HEK293T (cell line): ENCODE results near the gene SLC22A5.

Experiments used
- CTCF ChIA-PET: fragments of 350-600 bp; formaldehyde crosslinking; extraction: SDS; loops from one replicate; lab custom pipeline; 2021; ENCODE audit warnings: antibody characterized with exemption, inconsistent platforms; lab: Yijun Ruan, JAX
- POLR2A ChIA-PET: fragments of 350-600 bp; formaldehyde crosslinking; extraction: SDS; loops from one replicate; lab custom pipeline; 2020; ENCODE audit warnings: antibody characterized with exemption, inconsistent platforms; lab: Yijun Ruan, JAX
- DNase-seq: peaks from one replicate; pipeline ENCODE4 v3.0.0; 2012; ENCODE audit warnings: mixed read lengths; ENCODE audit errors: extremely low spot score
- ARNT ChIP-seq: fragments of 450-650 bp; IDR thresholded peaks from 2 replicates; pipeline ENCODE4 v1.6.1; 2017; ENCODE audit warnings: mild to moderate bottlenecking
- BHLHE40 ChIP-seq: fragments of 450-650 bp; IDR thresholded peaks from 2 replicates; pipeline ENCODE4 v1.6.1; 2016; ENCODE audit warnings: mild to moderate bottlenecking, moderate library complexity, borderline replicate concordance
- CTBP1 ChIP-seq: fragments of 450-650 bp; IDR thresholded peaks from 2 replicates; pipeline ENCODE4 v1.6.1; 2016; ENCODE audit warnings: borderline replicate concordance
- ELF4 ChIP-seq: fragments of 450-650 bp; IDR thresholded peaks from 2 replicates; pipeline ENCODE4 v1.6.1; 2017; ENCODE audit warnings: antibody characterized with exemption
- FOXA1 ChIP-seq: fragments of 450-650 bp; IDR thresholded peaks from 2 replicates; pipeline ENCODE4 v1.6.1; 2016; ENCODE audit warnings: mild to moderate bottlenecking
- FOXK2 ChIP-seq: fragments of 450-650 bp; IDR thresholded peaks from 2 replicates; pipeline ENCODE4 v1.6.1; 2016; ENCODE audit warnings: mild to moderate bottlenecking
- FOXM1 ChIP-seq: fragments of 450-650 bp; IDR thresholded peaks from 2 replicates; pipeline ENCODE4 v1.6.1; 2017; ENCODE audit warnings: mild to moderate bottlenecking, borderline replicate concordance
- HDGF ChIP-seq: fragments of 450-650 bp; IDR thresholded peaks from 2 replicates; pipeline ENCODE4 v1.6.1; 2017; ENCODE audit warnings: antibody characterized with exemption, borderline replicate concordance
- L3MBTL2 ChIP-seq: fragments of 450-650 bp; conservative IDR thresholded peaks from 2 replicates; pipeline ENCODE4 v1.6.1; 2016; ENCODE audit warnings: mild to moderate bottlenecking
- LEF1 ChIP-seq: fragments of 450-650 bp; IDR thresholded peaks from 2 replicates; pipeline ENCODE4 v1.6.1; 2017; ENCODE audit warnings: mild to moderate bottlenecking, borderline replicate concordance
- NFRKB ChIP-seq: fragments of 450-650 bp; IDR thresholded peaks from 2 replicates; pipeline ENCODE4 v1.6.1; 2016; ENCODE audit warnings: mild to moderate bottlenecking, moderate library complexity
- PKNOX1 ChIP-seq: fragments of 450-650 bp; IDR thresholded peaks from 2 replicates; pipeline ENCODE4 v1.6.1; 2016
- SP1 ChIP-seq: fragments of 450-650 bp; IDR thresholded peaks from 2 replicates; pipeline ENCODE4 v1.6.1; 2017
- SUZ12 ChIP-seq: fragments of 450-650 bp; IDR thresholded peaks from 2 replicates; pipeline ENCODE4 v1.6.1; 2016; ENCODE audit warnings: mild to moderate bottlenecking
- TARDBP ChIP-seq: fragments of 450-650 bp; IDR thresholded peaks from 2 replicates; pipeline ENCODE4 v1.6.1; 2016
- ZNF384 ChIP-seq: fragments of 450-650 bp; IDR thresholded peaks from 2 replicates; pipeline ENCODE4 v1.6.1; 2016

The SLC22A5 gene

DNA sequence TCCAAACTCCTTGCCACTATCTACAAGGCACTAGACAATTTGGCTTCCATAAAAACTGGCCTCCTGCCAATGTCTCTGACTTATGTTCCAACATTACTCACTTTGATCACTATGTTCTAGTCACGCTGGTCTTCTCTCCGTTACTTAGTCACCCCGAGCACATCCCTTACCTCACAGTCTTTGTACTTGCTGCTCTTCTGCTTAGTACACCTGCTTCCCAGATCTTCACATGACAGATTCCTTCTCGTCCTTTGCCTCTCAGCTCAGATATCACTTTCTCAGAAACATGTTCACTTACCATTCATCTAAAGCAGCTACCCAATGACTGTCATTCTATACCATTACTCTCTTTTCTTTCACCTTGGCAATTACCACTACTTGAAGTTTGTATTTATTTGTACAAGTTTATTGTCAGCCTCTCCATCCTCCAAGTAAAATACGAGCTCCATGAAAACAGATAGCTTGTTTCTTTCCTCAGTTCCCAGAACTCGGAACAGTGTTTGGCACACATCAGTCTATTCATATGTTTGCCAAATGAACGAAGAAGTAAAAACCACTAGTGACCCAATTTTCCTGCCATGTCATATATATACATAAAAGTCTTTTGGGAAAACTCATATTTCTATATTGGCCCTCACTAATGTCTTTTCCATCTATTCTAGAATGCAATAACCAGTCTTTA, 5.9 kb upstream of the SLC22A5 start:
- CTCF ChIA-PET: no interaction called here
- DNase-seq: no peak
- POLR2A ChIA-PET: interaction anchor here (1.4 kb wide), 1 partner anchor 70 kb away, joined by 6 read pairs; the partner anchor contains the start of gene SLC22A4
- TF ChIP-seq ARNT (no peak), SUZ12 (no peak), HDGF (no peak), CTBP1 (no peak), ELF4 (no peak), SP1 (no peak), L3MBTL2 (no peak), NFRKB (no peak), TARDBP (no peak), BHLHE40 (no peak), PKNOX1 (no peak), LEF1 (no peak)

DNA sequence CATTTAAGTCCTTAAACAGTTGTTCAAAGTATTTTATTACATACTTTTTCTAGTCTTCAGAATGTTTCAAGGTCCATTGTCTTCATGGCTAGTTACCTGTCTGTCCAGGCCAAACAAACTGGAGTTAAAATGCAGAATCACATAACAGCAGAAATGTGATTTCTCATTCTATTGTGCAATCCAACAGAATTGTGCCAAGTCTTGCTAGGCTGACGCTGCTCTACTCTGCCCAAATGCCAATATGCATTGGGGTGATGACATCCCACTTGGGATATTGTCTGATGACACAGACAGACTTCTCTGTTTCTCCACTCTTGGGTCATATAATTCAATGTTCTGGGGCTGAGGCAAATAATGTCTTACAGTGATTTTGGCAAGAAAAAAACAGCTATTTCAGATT, 5.2 kb upstream of the SLC22A5 start:
- DNase-seq: no peak
- POLR2A ChIA-PET: interaction anchor here (1.4 kb wide), 1 partner anchor 70 kb away, joined by 6 read pairs; the partner anchor contains the start of gene SLC22A4
- CTCF ChIA-PET: no interaction called here
- TF ChIP-seq ZNF384 (no peak), CTBP1 (no peak), SUZ12 (no peak), ARNT (no peak), FOXA1 (no peak), L3MBTL2 (no peak), ELF4 (no peak)

DNA sequence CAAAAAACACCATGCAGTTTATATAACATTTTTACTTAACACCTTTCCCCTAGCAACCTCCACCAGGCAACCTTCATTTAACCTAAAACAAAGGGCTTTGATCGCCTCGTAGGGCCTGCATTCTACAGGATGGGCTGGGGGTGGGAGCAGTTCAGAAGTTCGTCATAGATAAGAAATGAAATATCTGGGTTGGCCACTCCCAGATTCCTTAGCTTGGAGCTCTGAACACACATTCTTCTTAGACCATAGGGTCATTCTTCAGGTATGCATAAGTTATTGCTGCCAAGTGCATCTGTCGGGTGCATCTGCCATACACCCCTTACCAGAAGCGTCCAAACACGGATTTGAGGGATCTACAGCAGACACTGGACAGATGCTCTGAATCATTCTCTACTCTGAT, 4.3 kb upstream of the SLC22A5 start:
- no peak for DNase-seq
- no peak for TF ChIP-seq BHLHE40
- no peak for TF ChIP-seq ZNF384
- TF ChIP-seq PKNOX1: no peak
- no peak for TF ChIP-seq FOXA1
- no peak for TF ChIP-seq LEF1
- TF ChIP-seq SUZ12: no peak
- no peak for TF ChIP-seq SP1
- no peak for TF ChIP-seq HDGF
- no peak for TF ChIP-seq ARNT
- TF ChIP-seq CTBP1: no peak
- TF ChIP-seq FOXK2: no peak
- no peak for TF ChIP-seq TARDBP
- no peak for TF ChIP-seq NFRKB
- no peak for TF ChIP-seq L3MBTL2
- no peak for TF ChIP-seq ELF4
- no peak for TF ChIP-seq FOXM1
- ChIA-PET POLR2A (interaction anchor here (5.4 kb wide), 1 partner anchor 71 kb away, joined by 57 read pairs; the partner anchor contains the start of gene SLC22A4), CTCF (interaction anchor here (0.6 kb wide), 1 partner anchor 234 kb away, joined by 3 read pairs; no protein-coding TSS in a partner anchor)

DNA sequence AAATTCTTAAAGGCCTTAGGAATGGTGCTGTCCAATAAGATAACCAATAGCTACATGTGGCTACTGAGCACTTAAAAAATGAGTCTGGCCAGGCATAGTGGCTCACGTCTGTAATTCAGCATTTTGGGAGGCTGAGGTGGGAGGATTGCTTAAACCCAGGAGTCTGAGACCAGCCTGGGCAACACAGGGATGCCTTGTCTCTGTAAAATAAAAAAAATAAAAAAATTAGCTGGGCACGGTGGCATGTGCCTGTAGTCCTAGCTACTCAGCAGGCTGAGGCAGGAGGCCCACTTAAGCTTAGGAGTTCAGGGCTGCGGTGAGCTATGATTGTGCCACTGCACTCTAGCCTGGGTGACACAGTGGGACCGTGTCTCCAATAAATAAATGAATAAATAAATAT, 1.3 kb upstream of the SLC22A5 start:
- no peak for TF ChIP-seq FOXM1
- TF ChIP-seq ARNT: no peak
- TF ChIP-seq SP1: no peak
- TF ChIP-seq ELF4: no peak
- POLR2A ChIA-PET: interaction anchor here (1.3 to 5.4 kb wide), 5 partner anchors 10 to 122 kb away, joined by 5 to 57 read pairs (median 7); partner anchors contain the start of genes IRF1 and SLC22A4
- CTCF ChIA-PET: interaction anchor here (0.5 to 1.3 kb wide), 4 partner anchors 17 to 756 kb away, joined by 3 to 5 read pairs (median 3); no protein-coding TSS in a partner anchor

GRCh38 chr5:132369007-132369473, 470 bp upstream of the SLC22A5 start:
- CTCF ChIA-PET: interaction anchor here (0.7 to 1.7 kb wide), 9 partner anchors 10 to 178 kb away, joined by 3 to 8 read pairs (median 4); partner anchors contain the start of gene P4HA2
- TF ChIP-seq FOXA1 (no peak), SP1 (no peak), NFRKB (no peak), HDGF (no peak), FOXK2 (no peak), LEF1 (no peak), PKNOX1 (no peak), BHLHE40 (no peak), TARDBP (no peak), ZNF384 (no peak), ELF4 (no peak), CTBP1 (no peak), ARNT (no peak), L3MBTL2 (no peak), SUZ12 (no peak), FOXM1 (no peak)
- DNase-seq: no peak

More for the DNA sequence above, 1.3 kb upstream of the SLC22A5 start:
- DNase-seq: no peak

More at GRCh38 chr5:132369007-132369473, 470 bp upstream of the SLC22A5 start:
- POLR2A ChIA-PET: interaction anchor here (0.7 to 5.4 kb wide), 18 partner anchors 10 to 419 kb away, joined by 3 to 57 read pairs (median 3); partner anchors contain the start of genes IRF1, P4HA2 and SLC22A4
